HG03460 (cell line): Measurements from ENCODE around the gene PLA2G4D.

ENCODE experiments used
- ATAC-seq: cut with Tn5 transposase; IDR thresholded peaks from one replicate; pipeline ENCODE4 v1.9.1; 2021; ENCODE audit not compliant: unreplicated experiment

The PLA2G4D gene

GRCh38 chr15:42072141-42072685, 22.1 kb downstream of the PLA2G4D start:
- ATAC-seq = no peak

GRCh38 chr15:42071717-42072116, 22.6 kb downstream of the PLA2G4D start:
- ATAC-seq = no peak

DNA sequence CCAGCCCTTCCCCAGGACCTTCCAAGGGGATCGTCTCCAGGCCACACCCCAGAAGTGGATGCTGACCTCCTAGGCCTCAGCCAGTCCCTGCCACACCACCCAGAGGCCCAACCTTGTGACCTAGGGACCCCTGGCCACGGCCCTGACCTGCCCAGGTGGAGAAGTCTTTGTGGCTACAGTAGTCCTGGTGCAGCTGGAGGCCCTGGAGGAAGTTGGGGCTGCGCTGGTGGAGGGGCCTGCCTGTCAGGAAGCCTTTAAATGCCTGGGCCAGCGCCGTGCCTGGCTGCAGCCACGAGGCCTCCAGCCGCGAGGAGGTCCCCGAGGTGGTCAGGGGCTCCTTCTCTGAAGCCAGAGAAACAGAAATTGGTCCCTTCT, 23.4 kb downstream of the PLA2G4D start:
- no peak for ATAC-seq

- no peak for ATAC-seq
Measured at GRCh38 chr15:42070279-42070975, 23.9 kb downstream of the PLA2G4D start.

- no peak for ATAC-seq
Measured at GRCh38 chr15:42069496-42070278, 24.7 kb downstream of the PLA2G4D start.

DNA sequence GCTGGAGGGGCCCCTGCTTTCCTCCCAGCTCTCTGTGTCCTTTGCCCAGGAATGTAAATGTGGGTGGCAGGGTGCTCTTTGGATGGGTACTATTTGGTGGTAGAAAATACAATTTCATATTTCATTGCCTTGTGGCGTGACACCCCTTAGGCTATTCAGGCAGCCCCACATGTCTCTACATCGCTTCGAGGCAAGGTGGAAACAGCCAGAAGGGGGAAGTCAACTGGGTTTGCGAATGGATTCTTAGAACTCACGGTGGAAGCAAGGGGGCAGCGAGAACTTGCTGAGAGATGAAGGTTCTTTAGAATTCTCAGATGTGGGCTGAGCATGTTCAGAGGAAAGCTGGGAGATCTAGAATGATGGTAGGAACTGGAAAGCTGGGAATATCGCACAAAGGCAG, 25.3 kb downstream of the PLA2G4D start:
- no peak for ATAC-seq

DNA sequence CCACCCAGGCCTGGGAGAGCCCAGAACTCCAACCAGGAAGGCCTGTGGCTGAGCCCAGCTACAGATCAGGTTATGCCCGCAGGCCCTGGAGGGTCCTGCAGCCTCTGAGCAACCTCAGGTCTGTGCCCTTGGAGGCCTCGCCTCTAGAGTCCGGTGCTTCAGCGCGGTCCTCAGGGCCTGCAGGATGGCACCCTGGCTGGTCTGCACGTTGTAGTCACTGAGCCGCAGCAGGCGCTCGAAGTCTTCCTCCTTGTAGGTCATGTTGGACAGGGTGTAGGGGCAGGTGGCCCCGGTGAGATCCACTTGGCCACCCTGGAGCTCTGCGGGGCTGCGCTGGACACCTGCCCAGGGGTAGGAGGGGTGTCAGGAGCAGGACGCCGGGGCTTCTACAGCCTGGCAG, 25.8 kb downstream of the PLA2G4D start:
- ATAC-seq = no peak

- no peak for ATAC-seq
Measured at GRCh38 chr15:42066764-42067415, 27.5 kb downstream of the PLA2G4D start.

DNA sequence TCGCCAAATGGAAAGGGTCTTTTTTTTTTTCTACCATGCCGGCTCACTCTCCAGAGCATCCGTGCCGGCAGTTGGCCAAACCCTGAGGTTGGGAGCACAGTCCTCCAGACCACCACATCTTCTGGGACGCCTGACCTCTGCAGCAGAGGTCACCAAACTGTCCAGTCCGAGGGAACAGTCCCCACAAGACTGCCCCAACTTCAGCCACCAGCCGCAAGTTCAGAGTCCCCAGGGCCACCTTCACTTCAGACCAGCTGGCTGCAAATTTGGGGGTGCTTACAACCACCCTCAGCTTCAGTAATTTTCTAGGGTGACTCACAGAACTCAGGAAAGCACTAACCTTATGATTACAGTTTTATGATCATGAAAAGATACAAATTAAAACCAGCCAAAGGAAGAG, 28.9 kb downstream of the PLA2G4D start:
- ATAC-seq = no peak

DNA sequence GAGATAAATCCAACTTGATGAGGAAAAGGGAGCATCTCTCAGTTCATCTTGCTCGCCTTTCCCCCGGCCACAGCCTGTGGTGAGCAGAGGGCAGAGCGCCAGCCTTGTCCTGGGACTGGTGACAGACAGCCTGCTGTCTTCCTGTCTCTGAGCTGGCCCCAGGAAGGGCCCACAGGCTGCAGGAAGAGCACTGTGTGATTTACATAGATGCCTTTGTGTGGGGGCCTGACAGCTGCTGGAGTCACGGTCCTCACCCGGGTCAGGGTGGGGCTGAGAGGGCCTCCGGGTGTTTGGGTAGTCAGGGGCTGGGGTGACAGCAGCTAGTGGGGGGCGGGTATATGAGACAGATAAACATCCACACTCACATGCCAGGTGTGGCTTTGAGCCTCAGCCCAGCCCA, 29.3 kb downstream of the PLA2G4D start:
- ATAC-seq = no peak

DNA sequence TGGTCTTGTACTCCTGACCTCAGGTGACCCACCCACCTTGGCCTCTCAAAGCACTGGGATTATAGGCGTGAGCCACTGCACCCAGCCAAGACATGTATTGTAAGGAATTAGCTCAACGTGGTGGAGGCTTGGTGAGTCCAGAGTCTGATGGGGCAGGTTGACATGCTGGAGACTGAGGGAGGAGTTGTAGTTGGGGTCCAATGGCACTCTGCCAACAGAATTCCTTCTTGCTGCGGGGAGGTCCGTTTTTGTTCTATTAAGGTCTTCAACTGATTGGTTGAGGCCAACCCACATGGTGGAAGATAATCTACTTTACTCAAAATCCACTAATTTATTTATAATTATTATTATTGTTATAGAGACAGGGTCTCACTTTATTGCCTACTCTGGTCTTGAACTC, 30.1 kb downstream of the PLA2G4D start:
- ATAC-seq = no peak

GRCh38 chr15:42063122-42063848, 31.1 kb downstream of the PLA2G4D start:
- no peak for ATAC-seq

DNA sequence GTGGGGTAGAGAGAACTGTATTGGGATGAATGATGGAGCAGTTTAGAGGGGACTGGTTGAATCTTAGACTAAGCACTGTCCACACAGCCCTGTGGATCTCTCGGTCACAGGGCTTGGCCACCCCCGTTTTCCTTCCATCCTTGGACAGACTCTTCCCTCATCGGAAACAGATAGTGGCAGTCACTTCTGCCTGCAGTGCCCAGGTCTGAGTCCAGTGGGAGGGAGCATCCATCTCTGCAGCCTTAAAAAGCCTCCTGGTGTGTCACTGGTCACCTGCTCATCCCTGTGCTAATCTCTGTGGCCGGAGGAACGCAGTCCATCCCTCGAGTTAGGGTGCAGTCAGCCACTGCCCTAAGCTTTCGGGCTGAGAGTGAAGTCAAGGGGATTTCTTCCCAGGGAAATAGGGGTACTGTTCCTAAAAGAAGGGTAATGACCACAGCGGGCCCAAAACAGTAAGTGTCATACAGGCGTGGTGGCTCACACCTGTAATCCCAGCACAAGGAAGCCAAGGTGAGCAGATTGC, 32.0 kb downstream of the PLA2G4D start:
- no peak for ATAC-seq

DNA sequence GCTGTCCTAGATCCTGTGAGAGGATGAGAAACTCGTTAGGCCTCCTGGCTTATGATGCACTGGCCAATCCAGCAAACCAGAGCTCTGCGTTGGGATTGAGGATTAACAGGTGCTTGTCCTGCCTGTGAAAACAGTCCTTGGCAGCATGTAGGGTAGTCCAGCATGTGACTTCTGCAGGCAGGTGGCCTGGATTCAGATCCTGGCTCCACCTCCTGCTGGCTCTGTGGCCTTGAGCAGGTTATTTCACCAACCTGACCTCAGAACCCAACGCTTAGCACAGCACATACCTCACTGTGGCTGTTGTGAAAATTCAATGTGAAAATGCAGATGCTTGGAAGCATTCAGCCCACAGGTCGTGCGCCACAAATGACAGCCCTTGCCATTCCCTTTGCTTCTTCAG, 33.6 kb downstream of the PLA2G4D start:
- ATAC-seq = no peak

- ATAC-seq = no peak
Measured at GRCh38 chr15:42060477-42060763, 33.9 kb downstream of the PLA2G4D start.

GRCh38 chr15:42059661-42060476, 34.5 kb downstream of the PLA2G4D start:
- no peak for ATAC-seq

GRCh38 chr15:42058791-42059190, 35.6 kb downstream of the PLA2G4D start:
- ATAC-seq = no peak

- ATAC-seq = no peak
Measured at GRCh38 chr15:42057799-42058646, 36.3 kb downstream of the PLA2G4D start.
